Nephron progenitor cell (in vitro differentiated cells): ENCODE measurements around the gene TRPM1.
A peak's percentile ranks its signal among the peaks of the same experiment; 100 is the strongest.
"Not testable (repeated sequence)": the region's sequence is repeated elsewhere in the genome, so short reads cannot be mapped to it uniquely, and the experiment has no call there.

Experiments used
- DNase-seq: peaks from one replicate; pipeline ENCODE4 v3.0.0; 2021
- H3K27ac Mint-ChIP-seq: 2 replicates; pipeline ENCODE4 v1.8.0; 2021; ENCODE audit warnings: mild to moderate bottlenecking, moderate library complexity, mixed read lengths
- H3K27me3 Mint-ChIP-seq: 2 replicates; pipeline ENCODE4 v1.8.0; 2021; ENCODE audit warnings: mild to moderate bottlenecking, low read depth, mixed read lengths; ENCODE audit not compliant: poor library complexity
- H3K36me3 Mint-ChIP-seq: 2 replicates; pipeline ENCODE4 v1.8.0; 2021; ENCODE audit warnings: low read depth, mixed read lengths
- H3K4me1 Mint-ChIP-seq: 2 replicates; pipeline ENCODE4 v1.8.0; 2021; ENCODE audit warnings: mixed read lengths
- H3K4me3 Mint-ChIP-seq: 2 replicates; pipeline ENCODE4 v1.8.0; 2021; ENCODE audit warnings: mild to moderate bottlenecking, moderate library complexity, mixed read lengths
- H3K9me3 Mint-ChIP-seq: 2 replicates; pipeline ENCODE4 v1.8.0; 2021; ENCODE audit warnings: mild to moderate bottlenecking, moderate library complexity, mixed read lengths
- CTCF ChIP-seq: fragments of 200-600 bp; sonication (generic); IDR thresholded peaks from 2 replicates; pipeline ENCODE4 v1.5.0; 2021; ENCODE audit warnings: antibody characterized with exemption

The TRPM1 gene

GRCh38 chr15:31090766-31091165 lies 10.8 kb downstream of the TRPM1 start:
- Mint-ChIP-seq H3K4me3 (no peak overlapping the region), H3K27me3 (no peaks in the 10 kb centered on the region), H3K4me1 (peaks cover 43% of the 10 kb centered on the region), H3K27ac (no peak overlapping the region), H3K9me3 (peaks cover 8% of the 10 kb centered on the region), H3K36me3 (peaks cover 4% of the 10 kb centered on the region)
- no peak for DNase-seq
- TF ChIP-seq CTCF, result no peak

- TF ChIP-seq CTCF, result no peak
- peaks cover 4% of the 10 kb centered on the region for H3K36me3 Mint-ChIP-seq
- H3K27me3 Mint-ChIP-seq, result peaks cover 6% of the 10 kb centered on the region
- peak overlapping the region; percentile 66 for H3K27ac Mint-ChIP-seq
- H3K9me3 Mint-ChIP-seq, result peaks cover 8% of the 10 kb centered on the region
- no peak overlapping the region for H3K4me3 Mint-ChIP-seq
- peaks cover 51% of the 10 kb centered on the region for H3K4me1 Mint-ChIP-seq
- peak; percentile 67 for DNase-seq
These were observed 12.0 kb downstream of the TRPM1 start for GRCh38 chr15:31089368-31090047.

GRCh38 chr15:31088672-31089367 lies 12.7 kb downstream of the TRPM1 start:
- no peak for TF ChIP-seq CTCF
- H3K27me3 Mint-ChIP-seq, result peaks cover 6% of the 10 kb centered on the region
- DNase-seq, result no peak
- peaks cover 57% of the 10 kb centered on the region for H3K4me1 Mint-ChIP-seq
- H3K9me3 Mint-ChIP-seq, result peaks cover 8% of the 10 kb centered on the region
- H3K27ac Mint-ChIP-seq, result peak overlapping the region; percentile 66
- H3K36me3 Mint-ChIP-seq, result peaks cover 4% of the 10 kb centered on the region
- no peak overlapping the region for H3K4me3 Mint-ChIP-seq

GRCh38 chr15:31088041-31088440 lies 13.5 kb downstream of the TRPM1 start:
- not testable (repeated sequence) for H3K36me3 Mint-ChIP-seq, H3K4me3 Mint-ChIP-seq, DNase-seq, H3K9me3 Mint-ChIP-seq, H3K27me3 Mint-ChIP-seq
- Mint-ChIP-seq H3K27ac (peak overlapping the region; percentile 42), H3K4me1 (peaks cover 58% of the 10 kb centered on the region)

- peaks cover 4% of the 10 kb centered on the region for H3K36me3 Mint-ChIP-seq
- DNase-seq, result no peak
- H3K4me1 Mint-ChIP-seq, result peaks cover 61% of the 10 kb centered on the region
- no peak overlapping the region for H3K4me3 Mint-ChIP-seq
- peaks cover 8% of the 10 kb centered on the region for H3K9me3 Mint-ChIP-seq
- peaks cover 15% of the 10 kb centered on the region for H3K27me3 Mint-ChIP-seq
- no peak overlapping the region for H3K27ac Mint-ChIP-seq
- no peak for TF ChIP-seq CTCF
These were observed 15.2 kb downstream of the TRPM1 start for GRCh38 chr15:31086344-31086743.

GRCh38 chr15:31085359-31085758 lies 16.2 kb downstream of the TRPM1 start:
- no peak for DNase-seq
- Mint-ChIP-seq H3K4me3 (no peak overlapping the region), H3K36me3 (peaks cover 4% of the 10 kb centered on the region), H3K9me3 (peaks cover 8% of the 10 kb centered on the region), H3K4me1 (peaks cover 54% of the 10 kb centered on the region), H3K27me3 (peaks cover 16% of the 10 kb centered on the region), H3K27ac (no peak overlapping the region)
- TF ChIP-seq CTCF, result no peak
